ENCODE data around the gene ZMYM4.

The ZMYM4 gene

DNA sequence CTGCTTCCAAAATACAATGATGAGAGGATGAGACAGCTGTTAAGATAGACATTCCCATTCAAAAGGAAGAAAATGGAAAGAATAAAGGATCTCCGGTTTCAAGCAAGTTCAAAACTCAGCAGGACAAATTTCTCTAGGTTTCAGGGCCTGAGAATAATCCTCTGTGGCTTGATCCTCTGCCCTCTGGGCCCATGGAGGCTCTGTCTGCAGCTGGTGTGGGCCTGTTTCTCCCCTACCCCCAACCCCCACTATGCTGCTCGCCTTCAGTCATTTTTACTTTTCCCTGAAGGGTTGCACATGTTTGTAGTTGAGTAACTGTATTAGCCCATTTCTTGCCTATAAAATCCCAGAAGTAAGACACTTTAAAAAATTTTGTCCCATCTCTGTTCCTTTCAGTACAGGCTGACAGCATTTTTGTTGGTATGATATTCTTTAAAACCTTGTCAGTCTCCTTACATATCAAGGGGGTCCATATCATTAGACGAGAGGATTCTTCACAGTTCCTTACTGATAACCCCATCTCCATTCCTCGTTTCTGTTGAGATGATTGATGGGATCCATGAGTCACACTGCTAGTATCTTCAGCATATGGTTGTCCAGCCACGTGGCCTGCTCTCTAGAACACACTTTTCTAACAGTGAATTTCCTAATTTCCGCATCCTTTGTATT lies 10.5 kb downstream of the ZMYM4 start:
- no peak for DNase-seq

DNA sequence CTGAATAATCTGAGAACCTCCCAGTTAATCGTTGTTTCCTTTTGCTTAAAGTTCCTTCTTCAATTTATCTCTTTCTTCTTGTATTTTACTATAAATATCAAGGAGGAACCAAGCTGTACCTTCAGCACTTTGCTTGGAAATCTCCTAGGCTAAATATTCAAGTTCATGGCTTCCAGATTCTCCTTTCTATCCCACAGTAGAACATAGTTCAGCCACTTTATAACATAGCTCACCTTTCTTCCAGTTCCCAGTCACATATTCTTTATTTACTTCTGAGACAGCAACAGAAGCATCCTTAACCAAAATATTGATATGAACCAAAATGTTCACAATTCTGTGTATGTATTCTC lies 11.0 kb downstream of the ZMYM4 start:
- DNase-seq = no peak

- no peak for DNase-seq
Observed at GRCh38 chr1:35280006-35280405, 11.5 kb downstream of the ZMYM4 start.

GRCh38 chr1:35281565-35281964 lies 13.1 kb downstream of the ZMYM4 start:
- DNase-seq = no peak

DNA sequence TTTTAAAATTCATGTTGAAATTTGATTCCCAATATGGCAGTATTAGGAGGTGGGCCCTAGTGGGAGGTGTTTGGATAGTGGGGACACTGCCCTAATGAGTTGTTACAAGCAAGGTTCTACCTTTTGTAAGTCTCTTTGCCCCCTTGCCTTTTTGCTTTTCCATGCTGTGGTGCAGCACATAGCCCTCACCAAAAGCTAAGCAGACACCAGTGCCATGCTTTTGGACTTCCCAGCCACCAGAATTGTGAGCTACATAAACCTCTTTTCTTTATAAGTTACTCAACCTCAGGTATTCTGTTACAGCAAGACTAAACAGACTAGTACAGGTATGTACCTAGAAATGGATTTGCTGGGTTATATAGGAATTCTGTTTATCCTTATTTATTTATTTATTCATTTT lies 13.7 kb downstream of the ZMYM4 start:
- DNase-seq = no peak

GRCh38 chr1:35284852-35285251 lies 16.3 kb downstream of the ZMYM4 start:
- no peak for DNase-seq

GRCh38 chr1:35285771-35286606 lies 17.5 kb downstream of the ZMYM4 start:
- no peak for DNase-seq

GRCh38 chr1:35287807-35288640 lies 19.5 kb downstream of the ZMYM4 start:
- DNase-seq = no peak

- no peak for DNase-seq
Observed at GRCh38 chr1:35288761-35289160, 20.3 kb downstream of the ZMYM4 start.

DNA sequence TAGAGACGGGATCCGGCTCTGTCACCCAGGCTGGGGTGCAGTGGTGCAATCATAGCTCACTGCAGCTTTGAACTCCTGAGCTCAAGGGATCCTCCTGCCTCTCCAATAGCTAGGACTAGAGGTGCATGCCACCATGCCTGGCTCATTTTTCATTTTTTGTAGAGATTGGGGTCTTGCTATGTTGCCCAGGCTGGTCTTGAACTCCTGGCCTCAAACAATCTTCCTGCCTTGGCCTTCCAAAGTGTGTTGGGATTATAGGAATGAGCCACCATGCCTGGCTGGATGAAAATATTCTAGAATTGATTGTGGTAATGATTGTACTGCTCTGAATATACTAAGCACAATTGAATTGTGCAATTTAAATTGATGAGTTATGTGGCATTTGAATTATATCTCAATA lies 21.9 kb downstream of the ZMYM4 start:
- no peak for DNase-seq

GRCh38 chr1:35294809-35295208 lies 26.3 kb downstream of the ZMYM4 start:
- DNase-seq = no peak

GRCh38 chr1:35297886-35298285 lies 29.4 kb downstream of the ZMYM4 start:
- DNase-seq = no peak

DNA sequence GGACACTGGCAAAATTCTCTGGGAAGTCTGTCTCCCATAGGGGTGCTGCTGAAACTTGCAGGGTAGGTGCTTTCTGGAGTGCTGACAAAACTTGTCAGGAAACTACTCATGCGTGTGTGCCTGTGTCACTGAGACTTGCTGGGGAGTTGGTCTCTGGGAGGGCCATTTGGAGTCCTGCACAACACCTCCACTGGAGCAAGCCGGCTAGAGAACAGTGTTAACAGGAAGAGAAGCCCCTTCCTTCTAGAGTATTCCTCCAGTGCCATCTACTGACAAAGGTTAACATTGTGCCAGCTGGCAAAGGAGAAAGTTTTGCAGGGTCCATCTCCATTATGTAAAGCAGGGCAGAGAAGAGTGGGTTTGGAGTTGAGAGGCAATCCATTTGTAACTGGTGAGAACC lies 30.0 kb downstream of the ZMYM4 start:
- peak; percentile 61 for DNase-seq

DNA sequence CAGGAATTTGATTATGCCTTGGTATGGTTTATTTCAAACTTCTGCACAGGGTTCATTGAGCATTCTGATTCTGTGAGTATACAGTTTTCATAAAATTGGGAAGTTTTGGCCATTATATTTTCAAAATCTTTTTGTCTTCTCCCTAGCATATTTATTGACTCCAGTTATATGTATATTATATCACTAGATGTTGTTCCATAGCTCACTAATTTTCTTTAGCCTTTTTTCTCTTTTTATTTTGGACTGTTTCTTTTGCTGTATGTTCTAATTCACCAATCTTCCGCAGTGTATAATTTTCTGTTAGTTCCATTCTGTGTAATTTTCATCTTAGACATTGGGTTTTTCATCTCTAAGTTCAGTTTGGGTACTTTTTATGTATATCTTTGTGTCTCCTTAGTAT lies 31.9 kb downstream of the ZMYM4 start:
- DNase-seq = no peak

- no peak for DNase-seq
Observed at GRCh38 chr1:35301674-35302392, 33.3 kb downstream of the ZMYM4 start.

GRCh38 chr1:35305383-35305782 lies 36.9 kb downstream of the ZMYM4 start:
- no peak for DNase-seq

- no peak for DNase-seq
Observed at GRCh38 chr1:35315649-35316048, 47.1 kb downstream of the ZMYM4 start.

- DNase-seq = no peak
Observed at GRCh38 chr1:35316264-35316663, 47.8 kb downstream of the ZMYM4 start.

DNA sequence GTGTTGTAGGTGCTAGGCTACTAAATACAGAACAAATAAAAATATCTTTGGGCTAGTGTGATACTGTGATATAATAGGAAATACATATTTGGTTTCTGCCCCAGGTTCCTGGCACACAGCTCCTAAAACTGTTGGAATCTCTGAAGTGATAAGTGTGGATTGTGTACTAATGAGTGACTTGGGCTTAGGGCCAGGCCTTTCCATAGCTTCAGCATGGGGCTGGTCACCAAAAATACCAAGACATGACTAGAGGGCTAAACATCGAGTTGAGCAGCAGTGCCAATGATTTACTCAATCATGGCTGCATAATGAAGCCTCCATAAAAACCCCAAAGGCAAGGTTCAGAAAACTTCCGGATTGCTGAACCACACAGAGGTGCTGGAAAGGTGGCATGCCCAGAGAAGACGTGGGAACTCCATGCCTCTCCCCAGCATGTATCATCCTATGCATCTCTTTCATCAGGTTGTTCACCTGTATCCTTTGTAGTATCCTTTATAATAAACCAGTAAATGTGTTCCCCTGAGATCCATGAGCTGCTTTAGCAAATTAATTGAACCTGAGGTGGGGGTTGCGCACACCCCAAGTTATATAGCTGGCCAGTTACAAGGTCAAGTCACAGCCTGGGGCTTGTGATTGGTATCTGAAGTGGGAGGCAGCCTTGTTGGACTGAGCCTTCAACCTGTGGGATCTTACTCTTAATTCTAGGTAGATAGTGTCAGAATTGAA lies 51.6 kb downstream of the ZMYM4 start:
- DNase-seq = no peak

- no peak for DNase-seq
Observed at GRCh38 chr1:35320937-35321336, 52.4 kb downstream of the ZMYM4 start.

- DNase-seq = no peak
Observed at GRCh38 chr1:35324486-35324885, 56.0 kb downstream of the ZMYM4 start.

- no peak for DNase-seq
Observed at GRCh38 chr1:35326246-35326866, 57.8 kb downstream of the ZMYM4 start.

Measured in activated CD8-positive, alpha-beta memory T cell treated with anti-CD3 and anti-CD28 coated beads for 24 hours (primary cell).